Mucosa of descending colon (tissue), 3 donors: ENCODE data around the gene DUS2. TPM values are rescaled to one million over a fixed set of nuclear protein-coding genes. Genes with fewer than 3 reads are reported as not detected.
A peak's percentile ranks its signal among the peaks of the same experiment; 100 is the strongest.

Source experiments
- ATAC-seq: fragments of 200-7000 bp; cut with Tn5 transposase; one replicate; pipeline ENCODE4 v1.9.1; 2020; ENCODE audit warnings: mild to moderate bottlenecking, moderate library complexity
- DNase-seq, 3 donors: peaks; one replicate each; pipeline ENCODE4 v3.0.0-alpha.2; 2020
- H3K36me3 ChIP-seq: fragments of 200-600 bp; one replicate; pipeline ENCODE4 v1.8.0; 2021; ENCODE audit warnings: low read depth, mild to moderate bottlenecking
- H3K4me1 ChIP-seq: fragments of 200-600 bp; one replicate; pipeline ENCODE4 v1.8.0; 2021; ENCODE audit warnings: low read depth, mild to moderate bottlenecking
- H3K4me3 ChIP-seq: fragments of 200-600 bp; one replicate; pipeline ENCODE4 v1.8.0; 2021; ENCODE audit warnings: mild to moderate bottlenecking
- H3K9me3 ChIP-seq: fragments of 200-600 bp; one replicate; pipeline ENCODE4 v1.8.0; 2021; ENCODE audit warnings: mild to moderate bottlenecking
- intact Hi-C, 2 donors: fragments of 100-400 bp; cut with DNase I in 1 of 2; cut with micrococcal nuclease in 1 of 2; formaldehyde crosslinking; loops; one replicate each; pipeline versions ENCODE4 v1.11.0 to v1.11.1; 2022; cut with DNase I, micrococcal nuclease
- total RNA-seq, 3 donors: library from RNA; stranded (reverse); fragmentation: NEBNext Ultra II Directional in 2 of 3; extraction: Animal tissue kit (Norgen Biotek cat#: 25700) in 2 of 3; gene quantifications; one replicate each; pipeline versions ENCODE4 v1.2.1 to v1.2.4, GENCODE V29; 2021 to 2023
- TF ChIP-seq, protein P1 (sequence below): fragments of 200-600 bp; IDR thresholded peaks from one replicate; pipeline ENCODE4 v1.8.0; 2022; ENCODE audit warnings: antibody characterized with exemption, mild to moderate bottlenecking
- donor health status: DM: no; HTN: no; CAD: no; lungs with moderate emphysema.
- donor health status: DM: no; HTN: no; CAD: no.
- donor health status: DM: no; HTN: yes; CAD: no.

DUS2 gene
- total RNA-seq, 3 donors from 2014 or later = 11.6 to 13.5 (median 12.6) TPM

DNA sequence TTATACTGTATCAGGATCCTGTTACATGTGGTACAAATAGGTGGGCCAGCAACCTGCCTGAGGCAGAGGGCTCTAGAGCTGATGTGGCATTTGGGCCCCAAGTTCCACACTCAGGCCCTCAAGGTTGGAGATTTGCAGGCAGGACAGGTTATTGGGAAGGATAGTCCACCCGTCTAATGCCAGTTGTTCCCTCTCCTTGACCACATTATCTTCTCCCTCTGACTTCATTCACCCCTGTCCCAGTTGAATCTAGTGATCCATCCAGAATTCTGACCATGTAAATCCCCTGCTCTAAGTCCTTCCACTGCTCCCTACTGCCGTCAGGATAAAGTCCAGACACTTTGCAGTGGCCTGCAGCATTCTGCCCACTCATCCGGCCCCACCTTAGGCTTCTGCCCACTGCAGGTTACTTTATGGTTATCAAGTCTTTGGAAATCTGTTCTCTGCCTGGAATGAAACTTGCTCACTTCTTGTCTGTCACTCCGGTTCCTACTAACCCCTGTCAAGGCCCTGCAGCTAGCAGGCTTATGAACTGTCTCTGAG is 60.2 kb downstream of the DUS2 start:
- DNase-seq (no peak), ATAC-seq (no peak)
- Histone ChIP-seq H3K4me3 (no peak overlapping the region), H3K4me1 (peaks cover 50% of the 10 kb centered on the region), H3K9me3 (no peaks in the 10 kb centered on the region), H3K36me3 (no peaks in the 10 kb centered on the region)
- TF ChIP-seq, protein P1, sequence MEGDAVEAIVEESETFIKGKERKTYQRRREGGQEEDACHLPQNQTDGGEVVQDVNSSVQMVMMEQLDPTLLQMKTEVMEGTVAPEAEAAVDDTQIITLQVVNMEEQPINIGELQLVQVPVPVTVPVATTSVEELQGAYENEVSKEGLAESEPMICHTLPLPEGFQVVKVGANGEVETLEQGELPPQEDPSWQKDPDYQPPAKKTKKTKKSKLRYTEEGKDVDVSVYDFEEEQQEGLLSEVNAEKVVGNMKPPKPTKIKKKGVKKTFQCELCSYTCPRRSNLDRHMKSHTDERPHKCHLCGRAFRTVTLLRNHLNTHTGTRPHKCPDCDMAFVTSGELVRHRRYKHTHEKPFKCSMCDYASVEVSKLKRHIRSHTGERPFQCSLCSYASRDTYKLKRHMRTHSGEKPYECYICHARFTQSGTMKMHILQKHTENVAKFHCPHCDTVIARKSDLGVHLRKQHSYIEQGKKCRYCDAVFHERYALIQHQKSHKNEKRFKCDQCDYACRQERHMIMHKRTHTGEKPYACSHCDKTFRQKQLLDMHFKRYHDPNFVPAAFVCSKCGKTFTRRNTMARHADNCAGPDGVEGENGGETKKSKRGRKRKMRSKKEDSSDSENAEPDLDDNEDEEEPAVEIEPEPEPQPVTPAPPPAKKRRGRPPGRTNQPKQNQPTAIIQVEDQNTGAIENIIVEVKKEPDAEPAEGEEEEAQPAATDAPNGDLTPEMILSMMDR = no peak
- intact Hi-C loops = no loop called here

GRCh38 chr16:68083861-68084503 is 60.9 kb downstream of the DUS2 start:
- no peak for DNase-seq
- H3K4me3 ChIP-seq = no peak overlapping the region
- intact Hi-C loops = no loop called here
- no peaks in the 10 kb centered on the region for H3K36me3 ChIP-seq
- no peaks in the 10 kb centered on the region for H3K9me3 ChIP-seq
- TF ChIP-seq, protein P1 = no peak
- peaks cover 44% of the 10 kb centered on the region for H3K4me1 ChIP-seq
- ATAC-seq = no peak

DNA sequence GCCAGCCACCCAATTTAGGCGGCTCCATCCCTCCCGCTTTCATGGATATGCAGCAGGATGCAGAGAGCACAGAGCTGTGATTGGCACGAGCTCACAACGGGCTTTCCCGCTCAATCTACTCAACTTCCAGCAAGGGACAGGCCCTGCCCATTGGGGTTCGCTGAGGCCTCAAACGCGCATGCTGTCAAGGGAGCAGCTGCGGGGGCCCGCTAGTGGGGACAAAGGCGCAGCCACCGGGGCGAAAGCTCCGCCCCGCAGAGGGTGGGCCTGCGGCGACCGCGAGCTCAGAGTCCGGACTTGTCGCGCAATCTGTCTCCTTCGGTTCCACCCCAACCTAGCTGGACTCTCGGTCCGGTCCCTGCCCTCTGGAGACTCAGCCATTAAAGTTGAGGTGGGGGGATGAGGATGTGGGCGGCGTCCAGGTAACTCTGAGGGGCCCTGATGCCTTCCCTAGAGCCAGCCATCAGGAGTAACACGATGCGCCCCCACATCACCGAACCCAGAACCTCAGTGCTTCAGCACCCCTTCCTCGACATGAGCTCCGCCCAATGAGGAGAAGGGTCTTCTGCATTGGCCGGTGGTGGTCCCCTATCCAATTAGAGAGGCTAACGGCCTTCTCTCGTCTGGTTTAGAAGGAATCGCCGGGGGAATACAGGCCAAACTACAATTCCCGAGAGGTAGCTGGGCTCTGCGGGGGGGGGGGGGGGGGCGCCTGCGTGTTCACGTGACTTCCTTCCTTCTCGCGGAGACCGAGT is 61.6 kb downstream of the DUS2 start:
- TF ChIP-seq, protein P1 = no peak
- ATAC-seq (peak; percentile 67), DNase-seq (peak; percentile 88 to 95 (median 92))
- intact Hi-C loops = no loop called here
- Histone ChIP-seq H3K4me3 (peak overlapping the region; percentile 33), H3K4me1 (peaks cover 37% of the 10 kb centered on the region), H3K36me3 (no peaks in the 10 kb centered on the region), H3K9me3 (no peaks in the 10 kb centered on the region)

DNA sequence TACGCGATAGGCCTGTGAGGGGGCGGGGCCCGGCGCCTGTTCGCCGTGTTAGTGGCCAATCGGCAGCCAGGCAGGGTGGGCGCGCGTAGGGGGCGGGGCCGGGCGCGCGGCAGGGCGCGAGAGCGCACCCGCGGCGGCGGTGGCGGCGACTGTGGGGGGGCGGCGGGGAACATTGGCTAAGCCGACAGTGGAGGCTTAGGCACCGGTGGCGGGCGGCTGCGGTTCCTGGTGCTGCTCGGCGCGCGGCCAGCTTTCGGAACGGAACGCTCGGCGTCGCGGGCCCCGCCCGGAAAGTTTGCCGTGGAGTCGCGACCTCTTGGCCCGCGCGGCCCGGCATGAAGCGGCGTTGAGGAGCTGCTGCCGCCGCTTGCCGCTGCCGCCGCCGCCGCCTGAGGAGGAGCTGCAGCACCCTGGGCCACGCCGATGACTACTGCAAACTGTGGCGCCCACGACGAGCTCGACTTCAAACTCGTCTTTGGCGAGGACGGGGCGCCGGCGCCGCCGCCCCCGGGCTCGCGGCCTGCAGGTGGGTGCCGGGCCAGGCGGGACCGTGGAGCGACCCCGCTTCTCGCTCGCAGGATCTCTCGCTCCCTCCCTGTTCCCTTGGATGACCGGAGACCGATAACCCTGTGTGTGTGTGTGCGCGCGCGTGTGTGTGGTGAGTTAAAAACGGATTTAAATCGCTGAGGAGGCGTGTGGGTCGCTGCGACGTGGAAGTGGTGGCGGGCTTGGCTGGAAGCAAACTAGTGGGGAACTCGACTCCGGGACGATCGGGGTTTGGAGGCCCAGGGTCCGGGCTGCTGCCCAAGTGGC is 62.4 kb downstream of the DUS2 start, which contains the start of gene NFATC3:
Gene NFATC3 (plus strand): TSS at position 112 of the 813 bp plus-strand sequence. CDS start 312 bp downstream, at position 424.
- TF ChIP-seq, protein P1 = no peak
- Histone ChIP-seq H3K36me3 (no peaks in the 10 kb centered on the region), H3K4me3 (peak within 1 kb of the TSS; percentile 69), H3K9me3 (no peaks in the 10 kb centered on the region), H3K4me1 (peaks cover 29% of the 10 kb centered on the region)
- intact Hi-C loops = no loop called here
- ATAC-seq = peak; percentile 91
- peak; percentile 99 to 100 (median 99) for DNase-seq

DNA sequence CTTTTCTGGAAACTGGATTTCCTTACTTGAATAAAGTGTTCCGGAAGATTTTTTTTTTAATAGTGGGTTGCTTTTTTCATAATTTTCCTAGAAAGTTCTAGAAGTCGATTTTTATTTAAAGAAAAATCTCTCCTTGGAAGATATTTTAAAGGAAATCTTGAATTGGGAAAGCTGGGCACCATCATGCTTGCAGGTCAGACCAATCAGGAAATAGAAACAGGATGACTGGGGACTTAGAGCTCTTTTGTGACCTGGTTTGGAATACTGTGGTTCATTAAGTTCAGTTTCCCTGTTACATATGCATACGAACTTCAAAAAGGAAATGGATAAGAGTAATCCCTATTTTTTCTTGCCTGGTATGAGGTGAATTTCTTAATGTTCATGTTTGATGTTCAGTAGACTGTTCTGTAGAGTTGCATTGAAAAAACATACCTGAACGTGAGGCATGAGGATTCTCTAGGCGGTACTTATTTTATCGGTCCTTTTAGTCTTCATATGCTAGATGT is 63.3 kb downstream of the DUS2 start:
- ATAC-seq = no peak
- peaks cover 30% of the 10 kb centered on the region for H3K4me1 ChIP-seq
- H3K9me3 ChIP-seq = no peaks in the 10 kb centered on the region
- H3K36me3 ChIP-seq = no peaks in the 10 kb centered on the region
- H3K4me3 ChIP-seq = peak overlapping the region; percentile 69
- intact Hi-C loops = no loop called here
- DNase-seq = no peak
- TF ChIP-seq, protein P1 = no peak
